DND-41 (cell line): ENCODE results near the gene KCNC4.

ENCODE experiments used
- CTCF ChIP-seq: IDR thresholded peaks from 2 replicates; pipeline ENCODE4 v1.5.1; 2012; ENCODE audit warnings: borderline replicate concordance, low read length, moderate library complexity, mild to moderate bottlenecking; ENCODE audit not compliant: poor library complexity, severe bottlenecking; ENCODE audit errors: extremely low read depth
- EZH2 ChIP-seq: IDR thresholded peaks from 3 replicates; pipeline ENCODE4 v1.6.1; 2012; ENCODE audit warnings: borderline replicate concordance, low read depth, mild to moderate bottlenecking, moderate library complexity, low read length, inconsistent platforms; ENCODE audit not compliant: severe bottlenecking

- no peak for TF ChIP-seq CTCF
- TF ChIP-seq EZH2 = no peak
Measured at GRCh38 chr1:110160538-110161100, 49.5 kb upstream of the KCNC4 start.
